Hematopoietic multipotent progenitor cell treated with erythropoietin and hydrocortisone succinate and interleukin-3 and kit ligand, for 8 days (in vitro differentiated cells): ENCODE measurements around the gene RASSF6.
"Not testable (repeated sequence)": the region's sequence is repeated elsewhere in the genome, so short reads cannot be mapped to it uniquely, and the experiment has no call there.

ENCODE experiments used
- DNase-seq: peaks from one replicate; pipeline ENCODE4 v3.0.0-alpha.2; 2015

RASSF6 gene

DNA sequence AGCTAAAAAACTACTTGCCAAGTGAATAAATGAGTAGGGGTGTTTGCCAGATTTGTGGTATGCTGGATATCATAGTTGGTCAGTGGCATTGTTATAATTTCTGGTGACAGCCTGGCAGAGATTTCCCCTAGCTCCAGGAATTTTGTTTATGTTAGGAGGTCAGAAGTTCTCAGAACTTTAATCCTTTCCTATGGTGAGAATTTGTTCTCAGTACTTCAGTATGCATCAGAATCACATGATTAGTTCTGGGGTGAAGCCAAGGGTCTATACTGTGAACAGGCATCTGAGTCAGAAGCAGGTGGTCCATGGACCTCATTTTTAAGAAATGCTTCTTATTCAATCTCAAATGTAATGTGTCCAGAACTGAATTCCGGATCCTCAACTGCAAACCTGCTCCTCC is 10.5 kb downstream of the RASSF6 start:
- DNase-seq = no peak

GRCh38 chr4:73608689-73609594 is 11.3 kb downstream of the RASSF6 start:
- DNase-seq = no peak

DNA sequence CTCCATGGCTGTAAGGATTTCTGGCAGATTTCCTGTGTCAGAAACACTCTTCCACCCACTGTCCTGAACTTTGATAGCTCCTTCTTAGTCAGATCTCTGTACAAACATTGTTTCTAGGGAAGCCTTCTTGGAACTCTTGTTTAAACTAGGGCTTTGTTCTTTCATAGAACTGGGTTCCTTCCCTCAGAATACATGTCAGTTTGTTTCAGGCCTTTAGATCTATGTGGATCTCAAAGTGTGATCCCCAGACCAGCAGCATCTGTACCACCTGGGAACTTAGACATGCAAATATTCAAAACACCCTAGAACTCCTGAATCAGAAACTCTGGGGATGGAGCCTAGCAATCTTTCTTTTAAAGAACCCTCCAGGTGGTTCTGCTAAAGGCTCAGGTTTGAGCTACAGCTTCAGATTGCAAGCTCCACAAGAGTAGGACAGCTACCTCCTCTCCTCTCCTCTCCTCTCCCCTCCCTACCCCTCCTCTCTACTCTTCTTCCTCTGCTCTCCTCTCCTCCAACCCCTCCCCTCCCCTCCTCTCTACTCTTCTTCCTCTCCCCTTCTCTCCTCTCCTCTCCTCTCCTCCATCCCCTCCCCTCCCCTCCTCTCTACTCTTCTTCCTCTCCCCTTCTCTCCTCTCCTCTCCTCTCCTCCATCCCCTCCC is 12.7 kb downstream of the RASSF6 start:
- no peak for DNase-seq

DNA sequence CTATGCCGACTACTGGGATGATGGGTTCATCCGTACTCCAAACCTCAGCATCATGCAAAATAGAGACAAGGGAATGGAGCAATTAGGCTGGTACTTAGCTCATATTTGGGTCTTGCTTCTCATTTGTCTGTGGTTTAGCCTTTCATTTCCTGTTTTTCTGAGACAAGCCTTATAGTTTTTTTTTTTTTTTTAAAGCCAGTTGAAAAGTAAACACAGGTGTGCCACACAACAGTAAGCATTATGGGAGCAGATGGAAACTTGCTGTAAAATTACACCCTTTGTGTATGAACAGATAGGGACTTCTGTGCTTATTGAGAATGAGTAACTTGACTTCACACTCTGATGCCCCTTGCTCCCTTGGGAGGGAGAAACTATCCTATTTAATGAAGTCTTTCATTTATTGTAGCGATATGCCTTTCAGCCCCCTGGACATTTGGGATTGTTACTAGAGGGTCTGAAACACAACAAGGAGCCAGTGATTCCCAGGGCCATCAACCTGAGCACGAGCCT is 13.7 kb downstream of the RASSF6 start:
- DNase-seq = no peak

DNA sequence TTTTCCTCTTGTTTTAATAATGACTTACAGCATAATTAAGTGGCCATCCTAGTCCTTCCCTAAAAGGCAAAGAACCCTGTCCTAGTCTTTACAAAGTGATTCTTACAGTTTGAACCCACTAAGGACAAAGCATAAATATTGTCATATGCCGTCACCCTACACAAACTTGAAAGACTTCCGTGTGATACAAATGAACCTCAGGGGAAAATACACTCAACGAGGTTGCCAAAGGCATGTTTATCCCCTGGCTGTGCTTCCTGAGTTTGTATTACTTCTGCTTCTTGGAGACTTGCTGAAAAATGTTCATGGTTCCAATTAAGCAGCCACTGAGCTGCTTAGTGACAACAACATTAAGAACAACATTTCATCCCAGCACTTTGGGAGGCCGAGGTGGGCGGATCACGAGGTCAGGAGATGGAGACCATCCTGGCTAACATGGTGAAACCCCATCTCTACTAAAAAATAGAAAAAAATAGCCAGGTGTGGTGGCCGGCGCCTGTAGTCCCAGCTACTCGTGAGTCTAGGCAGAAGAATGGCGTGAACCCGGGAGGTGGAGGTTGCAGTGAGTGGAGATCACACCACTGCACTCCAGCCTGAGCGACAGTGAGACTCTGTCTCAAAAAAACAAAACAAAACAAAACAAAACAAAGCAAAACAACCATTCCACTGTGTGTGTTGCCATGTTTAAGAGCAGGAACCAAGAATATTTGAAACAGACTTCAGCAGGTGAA is 16.2 kb downstream of the RASSF6 start:
- no peak for DNase-seq

- DNase-seq = no peak
These were observed 16.9 kb downstream of the RASSF6 start for GRCh38 chr4:73603271-73603710.

DNA sequence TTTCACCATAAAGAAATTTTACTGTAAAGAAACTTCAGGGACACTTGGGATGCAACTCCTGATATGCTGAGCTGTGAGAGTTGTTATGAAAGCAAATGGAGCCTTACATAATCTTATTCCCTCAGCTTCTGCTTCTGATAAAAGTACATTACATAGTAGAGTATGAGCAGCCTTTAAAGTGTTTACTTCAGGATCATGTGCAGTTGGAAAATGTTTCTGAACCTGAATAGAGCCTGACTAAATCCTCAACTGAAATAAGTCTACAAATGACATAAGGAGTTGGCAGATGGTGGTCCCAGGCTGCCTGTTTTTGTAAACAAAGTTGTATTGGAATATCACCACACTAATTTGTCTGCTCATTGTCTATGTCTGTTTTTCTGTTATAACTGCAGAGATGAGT is 19.3 kb downstream of the RASSF6 start:
- DNase-seq = no peak

- DNase-seq = no peak
These were observed 21.1 kb downstream of the RASSF6 start for GRCh38 chr4:73599182-73599581.

- DNase-seq = no peak
These were observed 22.6 kb downstream of the RASSF6 start for GRCh38 chr4:73597594-73597993.

- DNase-seq = not testable (repeated sequence)
These were observed 23.1 kb downstream of the RASSF6 start for GRCh38 chr4:73597183-73597582.

DNA sequence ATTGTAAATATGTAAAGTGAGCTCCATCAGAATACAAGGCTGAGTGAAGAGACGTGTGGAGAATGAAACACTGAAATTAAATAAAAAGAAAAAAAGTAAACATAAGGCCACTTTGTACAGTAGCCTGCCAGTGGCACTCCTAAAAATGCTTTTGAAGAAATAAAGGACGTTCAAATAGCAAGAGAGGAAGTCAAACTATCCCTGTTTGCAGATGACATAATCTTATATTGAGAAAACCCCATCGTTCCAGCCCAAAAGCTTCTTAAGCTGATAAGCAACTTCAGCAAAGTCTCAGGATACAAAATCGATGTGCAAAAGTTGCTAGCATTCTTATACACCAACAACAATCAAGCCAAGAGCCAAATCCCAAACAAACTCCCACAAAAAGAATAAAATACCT is 24.2 kb downstream of the RASSF6 start:
- DNase-seq = no peak

DNA sequence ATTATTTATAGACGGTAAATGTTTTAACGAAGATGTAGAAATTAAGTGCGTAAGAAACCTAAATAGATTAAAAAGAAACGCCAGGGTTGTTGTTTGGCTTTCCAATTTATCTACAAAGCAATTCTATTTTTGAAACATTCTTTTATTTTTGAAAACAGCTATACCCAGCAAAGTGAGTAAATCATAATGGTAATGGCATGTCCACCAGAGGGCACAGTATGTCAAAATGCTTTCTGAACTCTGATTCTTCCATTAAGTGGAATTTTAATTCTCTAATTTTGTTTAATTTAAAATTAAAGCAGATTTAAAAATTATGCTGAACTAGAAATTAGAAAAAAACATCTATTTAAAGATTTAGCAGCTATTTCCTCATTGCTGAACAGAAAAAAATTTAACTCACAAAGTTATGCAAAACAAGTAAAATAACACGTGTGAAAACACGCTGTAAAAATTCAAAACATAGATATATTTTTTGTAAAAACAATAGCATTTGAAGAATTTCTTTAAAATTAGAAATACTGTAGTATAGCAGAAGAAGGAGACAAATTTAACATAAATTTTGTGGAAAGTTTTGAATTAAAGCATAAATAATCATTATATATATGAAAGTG is 26.5 kb downstream of the RASSF6 start:
- DNase-seq = peak; percentile 43

DNA sequence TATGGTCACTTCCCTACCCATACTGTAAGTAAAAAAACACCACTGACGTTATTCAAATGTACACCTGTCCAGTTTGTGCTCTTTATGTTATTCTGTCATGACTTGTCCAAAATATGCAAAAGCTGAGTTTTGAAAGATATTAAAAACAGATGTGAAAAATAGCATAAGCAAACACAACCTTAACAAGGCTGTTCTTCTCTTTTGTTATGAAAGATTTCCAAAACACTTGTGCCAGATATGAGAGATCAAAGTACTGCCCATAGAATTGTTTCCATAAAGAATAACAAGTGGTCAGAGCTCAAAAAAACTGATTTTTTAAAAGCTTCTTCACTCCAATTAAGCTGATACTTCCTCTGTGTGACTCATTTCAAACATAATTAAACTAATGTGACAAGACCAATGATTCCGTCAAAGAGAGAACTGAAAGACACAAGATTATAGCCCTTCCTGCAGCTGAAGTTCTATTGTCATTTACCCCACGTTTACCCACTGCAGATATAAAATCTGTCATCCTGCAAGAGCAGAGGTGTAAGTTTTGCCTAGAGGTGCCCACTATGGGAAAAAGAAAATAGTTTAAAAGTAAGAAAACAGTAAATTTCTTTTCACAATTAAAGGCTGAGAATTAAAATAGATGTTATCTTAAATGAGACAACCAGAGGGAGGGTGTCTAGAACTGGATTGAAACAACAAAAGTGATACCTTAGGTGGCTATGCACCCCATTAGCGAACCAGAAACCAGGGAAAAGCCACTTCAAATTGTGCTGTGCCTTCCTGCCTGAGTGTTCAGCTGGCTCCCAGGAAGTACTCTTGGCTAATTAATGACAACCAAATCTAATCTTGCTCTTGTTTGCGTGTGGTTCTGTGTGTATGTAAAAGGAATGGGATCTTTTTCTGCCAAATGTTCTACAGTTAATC is 30.1 kb downstream of the RASSF6 start:
- no peak for DNase-seq

DNA sequence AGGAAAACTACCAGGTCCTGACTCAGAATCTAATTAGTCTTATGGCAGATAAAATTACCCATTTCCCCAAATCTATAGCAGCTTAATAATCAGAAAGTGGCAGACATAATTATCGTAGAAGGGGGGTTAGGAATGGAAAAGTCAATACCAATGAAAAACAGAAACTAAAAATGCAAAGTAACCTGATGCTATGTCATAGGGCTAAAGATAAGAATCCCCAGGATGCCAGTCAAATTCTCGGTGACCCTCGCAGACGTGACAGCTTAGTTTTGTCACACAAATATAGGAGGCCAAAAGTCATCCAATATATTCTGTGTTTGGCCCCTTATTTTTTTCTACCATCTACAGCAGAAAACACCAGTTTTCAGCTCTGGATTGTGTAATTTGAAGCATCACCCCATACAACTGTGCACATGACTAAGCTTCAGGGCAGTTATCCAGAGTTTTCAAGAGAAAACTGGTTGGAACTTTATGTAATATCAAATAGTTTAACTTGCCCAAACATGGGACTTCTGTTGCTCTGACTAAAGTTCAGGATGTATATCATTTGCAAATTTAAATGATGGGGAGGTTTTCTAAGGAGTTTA is 30.9 kb downstream of the RASSF6 start:
- no peak for DNase-seq

DNA sequence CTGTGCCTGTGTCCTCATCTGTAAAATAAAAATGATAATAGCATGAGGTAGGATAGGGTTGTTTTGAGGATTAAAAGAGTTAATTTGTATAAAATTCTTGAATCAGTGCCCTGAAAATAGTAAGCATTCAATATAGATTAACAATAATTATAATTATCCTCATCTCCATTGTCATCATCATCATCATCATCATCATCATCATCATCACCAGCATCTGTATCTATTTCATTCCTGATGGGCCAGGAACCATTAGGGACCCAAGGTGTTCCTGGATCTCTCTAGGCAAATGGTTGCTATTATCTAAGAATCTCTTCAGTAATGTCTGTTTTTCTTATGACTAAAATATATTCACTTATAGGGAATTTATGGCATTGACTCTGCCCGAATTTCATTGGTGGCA is 31.6 kb downstream of the RASSF6 start:
- DNase-seq = no peak

GRCh38 chr4:73586666-73587065 is 33.6 kb downstream of the RASSF6 start:
- DNase-seq = no peak

GRCh38 chr4:73586040-73586439 is 34.2 kb downstream of the RASSF6 start:
- DNase-seq = no peak

GRCh38 chr4:73585345-73585744 is 34.9 kb downstream of the RASSF6 start:
- DNase-seq = no peak

DNA sequence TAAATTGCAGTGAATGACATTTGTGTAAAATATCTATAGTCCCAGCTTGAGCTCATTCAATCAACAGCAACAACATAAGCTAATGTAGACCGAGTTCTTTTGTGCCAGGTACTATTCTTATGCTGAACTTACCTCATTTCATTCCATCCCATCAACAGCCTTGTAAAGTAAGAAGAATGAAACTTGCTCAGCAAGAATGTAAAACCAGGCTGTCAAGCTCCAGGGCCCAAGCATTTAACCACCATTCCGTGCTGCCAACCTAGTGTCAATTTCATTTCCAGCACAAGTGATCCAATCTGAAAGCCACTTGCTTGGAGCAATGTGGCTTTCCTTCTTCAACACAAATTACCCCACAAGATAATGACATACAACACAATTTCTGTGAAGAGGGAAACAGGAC is 36.6 kb downstream of the RASSF6 start:
- no peak for DNase-seq

GRCh38 chr4:73577371-73577770 is 42.9 kb downstream of the RASSF6 start:
- no peak for DNase-seq

DNA sequence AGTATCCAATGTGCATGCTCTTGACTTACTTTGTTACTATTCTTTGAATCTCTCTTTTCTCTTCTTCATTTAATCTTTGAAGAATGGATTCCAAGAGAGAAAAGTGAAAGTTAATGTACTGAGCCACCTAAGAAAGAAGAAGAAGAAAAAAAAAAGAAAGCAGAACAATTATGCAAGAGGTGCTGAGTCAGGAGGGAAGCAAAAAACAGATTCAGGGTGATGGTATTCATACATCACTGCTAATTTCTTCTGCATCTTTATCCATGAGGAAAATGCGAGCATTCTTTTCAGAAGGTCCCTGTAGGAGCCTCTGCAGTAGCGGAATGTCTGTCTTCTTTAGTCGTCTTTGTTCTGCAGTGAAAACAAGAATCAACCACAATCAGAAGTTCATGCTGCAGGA is 43.9 kb downstream of the RASSF6 start:
- DNase-seq = no peak
